GM10847 (cell line): Measurements from ENCODE around the gene OBSL1.

Experiments
- POLR2A ChIP-seq: IDR thresholded peaks from 2 replicates; pipeline ENCODE4 v1.6.1; 2011; ENCODE audit not compliant: insufficient read length; ENCODE audit errors: extremely low read depth

OBSL1 gene

DNA sequence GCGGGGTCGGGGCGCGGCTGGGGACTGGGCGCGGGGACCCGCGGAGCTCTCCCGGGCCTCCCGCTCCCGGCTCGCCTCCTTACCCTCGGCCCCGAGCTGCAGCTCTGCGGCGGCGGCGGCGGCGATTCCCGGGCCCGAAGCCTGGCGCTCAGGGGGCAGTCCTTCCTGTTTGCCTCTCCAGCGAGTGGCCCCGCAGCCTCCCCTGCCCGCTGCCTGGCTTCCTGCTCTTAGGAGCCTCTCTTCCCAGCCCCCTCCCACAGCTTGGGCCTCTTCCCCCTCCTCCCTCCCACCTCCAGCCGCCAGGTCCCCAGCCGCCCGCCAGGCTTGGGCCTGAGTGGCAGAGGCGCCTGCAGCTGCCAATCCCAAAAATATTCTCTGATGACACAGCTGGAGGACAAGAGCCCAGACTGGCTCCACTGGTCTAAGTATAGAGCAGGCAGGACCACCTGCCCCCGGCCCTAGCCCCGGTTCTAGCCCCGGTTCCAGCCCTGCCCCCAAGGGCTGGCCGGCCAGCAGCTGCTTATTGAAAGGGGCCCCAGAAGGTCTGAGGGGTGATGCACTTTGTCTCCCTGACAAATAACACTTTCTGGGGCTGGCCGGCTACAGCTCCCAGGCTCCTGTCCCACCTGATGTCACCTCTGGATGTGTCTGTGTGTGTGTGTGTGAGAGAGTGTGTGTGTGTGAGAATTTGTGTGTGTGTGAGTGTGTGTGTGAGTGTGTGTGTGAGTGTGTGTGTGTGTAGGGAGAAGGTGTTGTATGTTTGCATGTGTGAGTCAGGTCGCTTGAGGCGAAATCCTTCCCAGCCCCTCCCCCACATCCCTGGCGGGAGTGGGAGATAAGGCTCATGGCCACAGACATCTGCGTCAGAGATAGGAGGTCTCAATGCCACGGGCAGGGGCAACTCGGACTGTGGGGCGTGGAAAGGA, at the start of gene OBSL1:
TSS of gene OBSL1 (minus strand) at position 229 of the 926 bp plus-strand sequence. CDS start 307 bp downstream, outside the sequence.
- no peak for TF ChIP-seq POLR2A

DNA sequence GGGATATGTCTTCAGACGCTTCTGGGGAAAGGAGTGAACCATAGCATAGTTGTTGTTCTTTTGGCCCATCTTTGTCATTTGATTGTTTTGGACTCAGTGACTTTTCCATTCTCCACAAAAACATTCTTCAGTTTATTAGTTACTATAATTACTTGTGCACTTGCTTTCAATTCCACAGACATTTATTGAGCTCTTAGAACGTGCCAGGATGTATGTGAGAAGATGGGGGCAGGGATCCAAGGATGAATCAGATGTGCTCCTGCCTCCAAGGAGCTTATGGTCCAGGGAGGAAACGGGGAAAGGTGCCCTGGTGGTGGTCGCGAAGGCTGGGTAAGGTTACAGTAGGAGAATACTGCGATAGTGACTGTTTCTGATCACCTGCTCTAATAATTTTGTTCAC, 49.2 kb upstream of the OBSL1 start:
- TF ChIP-seq POLR2A = no peak

DNA sequence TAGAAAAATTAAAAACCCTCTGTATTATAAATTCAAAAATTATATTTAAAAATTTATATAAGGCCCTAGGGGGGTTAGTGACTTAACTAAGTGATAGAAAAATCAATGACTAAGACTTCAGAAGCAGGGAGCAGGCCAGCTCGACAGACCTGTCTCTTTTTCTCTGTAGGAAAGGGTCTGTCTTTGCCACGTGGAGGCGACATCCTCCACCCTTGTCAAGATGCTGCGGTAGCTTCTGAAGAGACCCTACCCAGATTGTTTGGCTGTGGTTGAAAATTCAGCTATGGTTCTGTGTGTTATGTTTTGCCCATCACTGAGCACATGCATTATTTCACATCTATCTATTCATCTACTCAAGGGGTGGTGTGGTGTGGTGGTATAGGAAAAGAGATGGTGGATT, 47.9 kb upstream of the OBSL1 start:
- TF ChIP-seq POLR2A = no peak

DNA sequence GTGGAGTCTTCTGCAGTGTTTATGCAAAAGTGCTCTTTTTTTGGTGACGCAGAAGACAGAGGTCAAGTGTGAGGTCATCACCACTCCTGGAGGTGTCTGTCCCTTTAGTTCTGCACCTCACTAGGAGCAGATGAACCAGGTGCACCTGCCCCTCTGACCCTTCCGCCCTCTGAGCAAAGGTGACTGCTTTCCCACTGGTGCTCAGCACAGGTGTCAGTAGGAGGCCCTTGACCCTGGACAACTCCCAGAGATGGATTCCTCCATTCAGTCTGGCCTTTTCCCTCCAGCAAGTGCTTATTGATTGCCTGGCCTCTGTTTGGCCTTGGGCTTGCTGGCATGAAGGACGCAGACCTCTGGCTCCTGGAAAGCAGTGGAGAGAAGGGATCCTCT, 47.4 kb upstream of the OBSL1 start:
- TF ChIP-seq POLR2A = no peak

DNA sequence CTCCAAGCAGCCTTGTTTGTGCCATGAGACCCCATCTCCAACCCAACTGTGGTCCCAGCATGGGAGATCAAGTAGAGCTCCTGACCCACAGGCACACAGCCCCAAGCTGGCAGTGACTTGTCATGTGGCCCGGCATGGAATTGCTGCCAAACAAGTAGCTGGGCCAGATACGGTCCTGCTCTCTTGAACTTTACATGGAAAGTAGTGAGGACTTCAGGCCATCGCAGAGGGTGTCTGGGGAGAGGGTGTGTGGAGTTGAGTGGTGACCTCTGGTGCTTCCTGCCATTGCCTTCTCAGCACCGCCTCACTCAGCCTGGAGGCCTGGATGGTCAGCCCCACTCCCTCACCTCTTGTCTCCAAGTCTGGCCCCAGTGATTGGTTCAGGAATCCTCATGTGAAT, 45.2 kb upstream of the OBSL1 start:
- no peak for TF ChIP-seq POLR2A

DNA sequence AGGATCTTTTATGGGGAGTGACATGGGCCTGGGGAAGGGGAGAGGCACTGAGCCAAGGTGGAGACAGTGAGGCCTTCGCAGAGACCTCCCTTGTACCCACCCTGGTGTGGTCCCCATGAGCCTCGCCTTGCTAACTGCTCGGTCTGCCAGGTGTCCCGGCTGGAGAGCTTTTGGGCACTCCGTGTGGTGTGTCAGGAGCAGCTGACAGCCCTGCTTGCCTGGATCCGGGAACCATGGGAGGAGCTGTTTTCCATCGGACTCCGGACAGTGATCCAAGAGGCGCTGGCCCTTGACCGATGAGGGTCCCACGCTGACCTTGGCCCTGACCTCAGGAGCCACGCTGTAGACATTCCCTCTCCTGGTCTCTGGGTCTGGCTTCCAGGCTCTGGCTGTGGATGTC, 44.6 kb upstream of the OBSL1 start:
- no peak for TF ChIP-seq POLR2A

DNA sequence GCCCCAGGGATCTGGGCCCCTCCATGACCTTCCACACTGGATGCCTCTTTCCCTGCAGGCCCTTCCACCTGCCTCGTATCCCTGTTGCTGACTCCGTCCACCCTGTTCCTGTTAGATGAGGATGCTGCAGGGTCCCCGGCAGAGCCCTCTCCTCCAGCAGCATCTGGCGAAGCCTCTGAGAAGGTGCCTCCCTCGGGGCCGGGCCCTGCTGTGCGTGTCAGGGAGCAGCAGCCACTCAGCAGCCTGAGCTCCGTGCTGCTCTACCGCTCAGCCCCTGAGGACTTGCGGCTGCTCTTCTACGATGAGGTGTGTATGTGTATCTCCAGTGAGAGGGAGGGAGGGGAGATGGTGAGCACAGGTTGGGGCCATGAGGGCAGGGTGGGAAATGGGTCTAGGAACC, 43.7 kb upstream of the OBSL1 start:
- TF ChIP-seq POLR2A = no peak

DNA sequence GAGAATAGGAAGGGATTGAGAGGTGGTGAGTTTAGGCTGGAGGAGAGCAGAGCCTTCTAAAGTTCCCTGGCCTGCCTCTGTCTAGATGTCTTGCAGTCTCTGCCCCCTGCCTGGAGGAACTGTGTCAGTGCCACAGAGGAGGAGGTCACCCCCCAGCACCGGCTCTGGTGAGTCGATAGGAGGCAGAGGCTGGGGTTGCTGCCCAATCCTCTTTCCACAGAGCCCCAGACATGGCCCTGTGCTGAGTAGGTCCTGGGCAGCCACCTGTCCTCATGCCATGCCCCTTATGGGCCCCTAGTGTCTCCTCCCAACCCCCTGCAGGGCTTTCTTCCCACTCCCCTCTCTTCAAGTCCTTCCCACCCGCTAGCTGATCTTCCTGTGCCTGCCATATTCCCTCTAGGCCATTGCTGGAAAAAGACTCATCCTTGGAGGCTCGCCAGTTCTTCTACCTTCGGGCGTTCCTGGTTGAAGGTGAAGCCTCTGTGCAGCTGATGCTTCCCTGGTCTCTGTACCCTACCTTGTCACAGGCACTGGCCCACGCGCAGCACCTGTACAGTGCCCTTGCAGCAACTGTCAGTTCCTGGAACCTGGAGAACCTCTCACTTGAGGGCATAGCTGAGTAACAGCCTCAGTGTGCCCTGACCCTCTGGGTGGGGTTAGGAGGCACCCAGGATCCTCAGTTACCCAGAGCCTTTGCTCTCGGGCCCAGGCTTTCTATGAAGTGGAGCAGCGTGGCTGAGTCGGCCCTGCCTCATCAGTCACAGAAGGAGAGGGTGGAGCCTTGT, 42.9 kb upstream of the OBSL1 start:
- TF ChIP-seq POLR2A = no peak

DNA sequence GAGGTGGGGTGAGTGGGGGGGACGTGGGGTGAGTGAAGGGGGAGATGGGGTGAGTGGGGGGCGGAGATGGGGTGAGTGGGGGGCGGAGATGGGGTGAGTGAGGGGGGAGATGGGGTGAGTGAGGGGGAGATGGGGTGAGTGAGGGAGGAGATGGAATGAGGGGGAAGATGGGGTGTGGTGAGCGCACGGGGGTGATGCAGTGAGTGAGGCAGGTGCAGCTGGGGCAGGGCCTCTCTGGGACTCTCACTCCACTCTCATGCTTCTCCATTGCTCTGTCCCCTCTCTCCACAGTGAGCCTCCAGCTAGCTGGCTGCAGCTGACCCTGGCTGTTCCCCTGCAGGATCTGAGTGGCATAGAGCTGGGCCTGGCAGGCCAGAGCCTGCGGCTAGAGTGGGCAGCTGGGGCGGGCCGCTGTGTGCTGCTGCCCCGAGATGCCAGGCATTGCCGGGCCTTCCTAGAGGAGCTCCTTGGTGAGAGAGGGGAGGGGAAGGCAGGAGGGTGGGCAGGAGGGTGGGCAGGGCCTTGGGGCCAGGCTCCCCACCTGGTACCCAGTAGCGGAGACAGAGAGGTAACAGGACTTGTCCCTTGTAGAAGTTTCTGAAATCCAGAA, 42.2 kb upstream of the OBSL1 start:
- no peak for TF ChIP-seq POLR2A

DNA sequence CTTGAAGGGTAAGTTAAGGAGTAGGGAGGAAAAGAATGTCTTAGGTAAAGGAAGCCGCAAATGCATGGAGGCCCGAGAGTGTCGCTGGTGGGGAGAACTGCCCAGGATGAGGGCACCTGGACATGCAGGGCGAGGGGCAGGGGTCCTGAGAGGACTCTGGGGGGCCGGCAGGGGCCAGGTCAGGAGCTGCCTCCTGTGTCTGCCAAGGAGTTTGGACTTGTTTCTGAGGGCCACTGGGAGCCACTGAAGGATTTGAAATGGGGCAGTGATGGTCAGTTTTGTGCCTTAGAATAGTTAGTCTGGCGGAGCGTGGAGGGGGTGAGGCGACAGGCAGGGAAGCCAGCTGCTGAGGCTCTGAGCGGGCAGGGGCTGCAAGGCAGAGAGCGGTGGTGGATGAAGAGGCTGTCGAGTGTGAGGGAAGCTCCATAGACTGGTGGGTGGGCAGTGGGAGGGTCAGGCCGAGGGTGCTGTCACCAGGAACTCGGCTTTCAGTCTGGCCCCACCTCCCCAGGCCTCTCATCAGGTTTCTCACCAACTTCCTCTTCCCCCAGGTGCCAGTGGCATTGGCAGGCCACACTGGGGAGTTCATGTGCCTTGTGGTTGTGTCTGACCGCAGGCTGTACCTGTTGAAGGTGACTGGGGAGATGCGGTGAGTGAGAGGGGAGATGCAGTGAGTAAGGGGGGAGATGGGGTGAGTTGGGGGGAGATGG, 41.4 kb upstream of the OBSL1 start:
- TF ChIP-seq POLR2A = no peak

DNA sequence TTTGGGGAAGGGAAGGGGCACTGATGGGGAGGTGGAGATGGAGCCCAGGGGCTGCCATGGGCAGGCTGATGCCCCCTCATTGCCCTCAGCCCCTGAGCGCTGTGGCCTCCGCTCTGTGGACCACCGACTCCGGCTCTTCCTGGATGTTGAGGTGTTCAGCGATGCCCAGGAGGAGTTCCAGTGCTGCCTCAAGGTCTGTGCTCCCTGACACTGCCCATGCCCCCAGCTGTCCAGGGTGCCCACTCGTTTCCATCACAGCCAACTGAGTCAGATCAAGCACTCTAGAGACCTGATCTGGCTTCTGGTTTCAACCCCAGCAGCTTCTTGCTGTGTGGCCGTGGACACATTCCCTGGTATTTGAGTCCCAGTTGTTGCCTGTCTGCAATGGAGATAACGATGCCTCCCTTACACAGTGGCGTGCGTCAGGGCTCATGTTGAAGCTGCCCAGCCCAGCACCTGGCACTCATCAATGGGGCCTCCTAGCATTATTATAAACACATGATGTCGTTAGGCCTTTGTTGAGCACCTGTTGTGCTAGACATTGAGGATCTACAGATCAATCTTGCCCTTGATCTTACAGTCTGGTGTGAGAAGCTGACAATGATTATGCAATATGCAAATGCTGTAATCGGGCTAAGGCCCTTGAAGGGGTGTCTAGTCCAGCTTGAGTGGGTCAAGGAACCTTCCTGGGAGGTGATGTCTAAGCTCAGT, 40.7 kb upstream of the OBSL1 start:
- TF ChIP-seq POLR2A = no peak

DNA sequence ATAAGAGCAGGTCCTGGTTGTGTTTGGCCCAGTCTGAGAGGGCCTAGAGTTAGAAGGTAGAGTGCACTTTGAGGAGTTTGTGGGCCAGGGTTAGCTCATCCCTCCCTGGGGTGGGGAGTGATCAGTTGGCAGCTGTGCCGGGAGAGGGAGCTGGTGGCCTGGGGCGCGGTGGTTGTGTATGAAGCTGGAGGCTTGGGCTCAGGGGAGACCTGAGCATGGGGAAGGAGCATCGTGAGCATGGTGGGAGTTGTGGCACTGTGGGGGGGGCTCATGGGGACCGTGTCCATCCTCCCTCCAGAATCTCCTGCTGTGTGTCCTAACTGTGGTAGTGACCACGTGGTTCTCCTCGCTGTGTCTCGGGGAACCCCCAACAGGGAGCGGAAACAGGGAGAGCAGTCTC, 40.0 kb upstream of the OBSL1 start:
- TF ChIP-seq POLR2A = no peak

DNA sequence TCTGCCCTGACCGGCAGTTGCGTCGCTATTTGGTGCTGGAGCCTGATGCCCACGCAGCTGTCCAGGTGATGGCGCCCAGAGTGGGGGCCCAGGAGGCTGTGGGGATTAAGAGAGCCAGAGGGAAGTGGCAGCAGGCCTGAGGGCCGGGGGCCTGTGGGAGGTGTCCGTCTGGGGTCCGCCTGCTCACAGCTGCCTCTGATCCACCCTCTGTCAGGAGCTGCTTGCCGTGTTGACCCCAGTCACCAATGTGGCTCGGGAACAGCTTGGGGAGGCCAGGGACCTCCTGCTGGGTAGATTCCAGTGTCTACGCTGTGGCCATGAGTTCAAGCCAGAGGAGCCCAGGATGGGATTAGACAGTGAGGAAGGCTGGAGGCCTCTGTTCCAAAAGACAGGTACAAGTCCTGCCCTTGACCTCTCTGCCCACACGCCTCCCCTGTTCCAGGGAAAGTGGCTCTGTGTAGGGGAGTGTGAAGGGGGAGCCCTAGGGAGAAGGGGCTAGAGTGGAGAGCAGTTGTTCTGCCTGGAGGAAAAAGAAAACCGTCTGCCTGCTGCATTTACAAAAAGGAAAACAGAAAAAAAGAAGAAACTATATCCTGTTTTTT, 37.9 kb upstream of the OBSL1 start:
- no peak for TF ChIP-seq POLR2A

DNA sequence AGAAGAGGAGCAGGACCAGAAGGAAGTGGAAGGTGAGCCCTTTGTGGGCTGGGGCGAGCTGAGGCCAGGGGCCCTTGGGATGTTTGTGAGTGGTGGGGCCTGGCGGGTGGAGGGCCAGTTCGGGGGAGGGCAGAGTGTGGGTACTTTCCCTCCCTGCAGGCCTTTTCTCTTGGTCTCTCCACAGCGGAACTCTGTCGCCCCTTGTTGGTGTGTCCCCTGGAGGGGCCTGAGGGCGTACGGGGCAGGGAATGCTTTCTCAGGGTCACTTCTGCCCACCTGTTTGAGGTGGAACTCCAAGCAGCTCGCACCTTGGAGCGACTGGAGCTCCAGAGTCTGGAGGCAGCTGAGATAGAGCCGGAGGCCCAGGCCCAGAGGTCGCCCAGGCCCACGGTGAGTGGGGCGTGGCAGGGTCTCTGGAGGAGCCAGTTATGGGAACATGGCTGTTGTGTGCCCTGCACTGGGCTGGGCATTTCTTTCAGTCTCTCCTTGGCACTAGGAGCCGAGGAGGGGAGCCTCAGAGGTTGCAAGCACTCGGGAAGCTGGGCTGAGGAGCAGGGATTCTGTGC, 37.1 kb upstream of the OBSL1 start:
- TF ChIP-seq POLR2A = no peak
